Activated T-helper 2 cell treated with anti-CD3 and anti-CD28 coated beads, Interferon-gamma antibody, Interleukin-2, Interleukin-4, amounts not matched to agents 10 μg/mL and 5 μg/mL and 100 μg/mL, durations not matched to agents 14 hours and 24 hours and 36 hours (primary cell): ENCODE measurements around the gene DOK1. TPM values are rescaled to one million over a fixed set of nuclear protein-coding genes. Genes with fewer than 3 reads are reported as not detected.

Experiments used
- DNase-seq: peaks from one replicate; pipeline ENCODE4 v3.0.0; 2021; ENCODE audit warnings: low spot score
- H3K27ac Mint-ChIP-seq: one replicate; pipeline ENCODE4 v1.8.0; 2021; ENCODE audit warnings: mixed read lengths
- H3K27me3 Mint-ChIP-seq: one replicate; pipeline ENCODE4 v1.8.0; 2021; ENCODE audit warnings: low read depth, mixed read lengths
- H3K36me3 Mint-ChIP-seq: one replicate; pipeline ENCODE4 v1.8.0; 2021; ENCODE audit warnings: low read depth, mixed read lengths
- H3K4me1 Mint-ChIP-seq: one replicate; pipeline ENCODE4 v1.8.0; 2021; ENCODE audit warnings: low read depth, mixed read lengths
- H3K4me3 Mint-ChIP-seq: one replicate; pipeline ENCODE4 v1.8.0; 2021; ENCODE audit warnings: low read depth, mild to moderate bottlenecking, moderate library complexity, mixed read lengths
- H3K9me3 Mint-ChIP-seq: one replicate; pipeline ENCODE4 v1.8.0; 2021; ENCODE audit warnings: mixed read lengths
- intact Hi-C: fragments of 100-400 bp; cut with micrococcal nuclease; formaldehyde crosslinking; loops from one replicate; pipeline ENCODE4 v1.15.1; 2023
- total RNA-seq: library from RNA; stranded (reverse); gene quantifications from 2 replicates; pipeline ENCODE4 v1.2.3, GENCODE V29; 2022

DOK1 gene
- total RNA-seq, result 41.0 and 41.4 TPM in 2 replicates

DNA sequence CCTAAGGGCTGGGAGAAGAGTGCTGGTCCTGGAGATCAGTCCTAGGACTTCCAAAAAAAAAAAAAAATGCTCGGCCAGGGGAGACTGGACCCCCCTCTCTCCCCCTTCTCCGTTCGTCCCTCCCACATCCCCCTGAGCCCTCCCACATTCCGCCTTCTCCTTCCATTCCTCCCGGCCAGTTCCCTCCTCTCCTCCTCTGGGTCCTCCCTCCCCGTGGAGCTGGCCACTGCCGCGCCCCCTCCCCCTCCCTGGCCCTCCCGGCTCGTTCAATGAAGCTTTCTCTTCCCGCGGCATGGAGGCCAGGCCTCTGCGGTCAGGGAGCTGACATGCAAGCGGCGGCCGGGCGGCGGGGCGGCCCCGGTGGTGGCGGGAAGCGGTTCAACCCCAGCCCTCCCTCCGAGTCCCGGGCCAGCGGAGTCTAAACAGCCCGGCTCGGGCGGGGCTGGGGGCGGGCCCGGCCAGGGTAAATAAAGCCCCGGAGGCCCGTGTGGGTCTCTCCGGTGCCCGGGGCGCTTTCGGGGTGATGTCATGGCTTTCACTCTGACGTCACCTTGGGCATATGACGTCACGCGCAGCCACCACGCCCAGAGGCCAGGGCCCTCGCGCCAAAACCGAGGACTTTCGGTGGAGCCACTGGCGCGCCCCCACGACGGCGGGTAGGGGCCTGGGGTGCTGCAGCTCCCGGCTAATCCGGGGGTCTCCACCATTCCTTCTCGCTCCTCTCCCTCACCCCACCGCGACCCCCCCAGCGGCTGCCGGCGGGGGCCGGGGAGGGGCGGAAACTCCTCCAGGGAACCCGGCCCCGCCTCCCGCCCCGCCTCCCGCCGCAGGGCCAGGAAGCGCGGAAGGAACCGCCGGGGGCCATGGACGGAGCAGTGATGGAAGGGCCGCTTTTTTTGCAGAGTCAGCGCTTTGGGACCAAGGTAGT lies at the start of gene DOK1, which contains the start of gene LOXL3:
DOK1 (plus strand) TSS at position 829 of the 928 bp plus-strand sequence; CDS start at position 864, 35 bp downstream.
LOXL3 (minus strand) TSS at position 51 of the 928 bp plus-strand sequence. CDS start 1,308 bp downstream, outside the sequence.
- Mint-ChIP-seq H3K4me3 (peak within 1 kb of the TSS; percentile 97), H3K36me3 (peaks cover 25% of the 10 kb centered on the region), H3K27ac (peak within 1 kb of the TSS; percentile 96), H3K9me3 (no peaks in the 10 kb centered on the region), H3K27me3 (no peaks in the 10 kb centered on the region), H3K4me1 (peaks cover 32% of the 10 kb centered on the region)
- intact Hi-C loops, result loop anchor here (1.0 to 2.0 kb wide), 3 partner anchors 12 to 31 kb away; partner anchors contain the start of genes AUP1 and HTRA2
- peak; percentile 81 for DNase-seq

GRCh38 chr2:74505448-74506246 lies 48.9 kb upstream of the DOK1 start:
- Mint-ChIP-seq H3K27me3 (peaks cover 25% of the 10 kb centered on the region), H3K4me3 (peak overlapping the region; percentile 59), H3K27ac (no peak overlapping the region), H3K9me3 (no peaks in the 10 kb centered on the region), H3K4me1 (peaks cover 55% of the 10 kb centered on the region), H3K36me3 (peaks cover 56% of the 10 kb centered on the region)
- intact Hi-C loops, result no loop called here
- no peak for DNase-seq

- Mint-ChIP-seq H3K36me3 (peaks cover 41% of the 10 kb centered on the region), H3K27me3 (peaks cover 24% of the 10 kb centered on the region), H3K4me3 (peak within 1 kb of the TSS; percentile 97), H3K9me3 (no peaks in the 10 kb centered on the region), H3K4me1 (peaks cover 52% of the 10 kb centered on the region), H3K27ac (peak within 1 kb of the TSS; percentile 100)
- peak; percentile 96 for DNase-seq
- intact Hi-C loops, result loop anchor here (1.0 kb wide), 2 partner anchors 22 to 49 kb away; partner anchors contain the start of genes AUP1, HTRA2 and WBP1
These were observed 47.2 kb upstream of the DOK1 start, which contains the start of gene PCGF1 for GRCh38 chr2:74507145-74507925. Gene PCGF1, minus strand, starts transcription at chr2:74507695. Its CDS starts 27 bp downstream, at chr2:74507668.

DNA sequence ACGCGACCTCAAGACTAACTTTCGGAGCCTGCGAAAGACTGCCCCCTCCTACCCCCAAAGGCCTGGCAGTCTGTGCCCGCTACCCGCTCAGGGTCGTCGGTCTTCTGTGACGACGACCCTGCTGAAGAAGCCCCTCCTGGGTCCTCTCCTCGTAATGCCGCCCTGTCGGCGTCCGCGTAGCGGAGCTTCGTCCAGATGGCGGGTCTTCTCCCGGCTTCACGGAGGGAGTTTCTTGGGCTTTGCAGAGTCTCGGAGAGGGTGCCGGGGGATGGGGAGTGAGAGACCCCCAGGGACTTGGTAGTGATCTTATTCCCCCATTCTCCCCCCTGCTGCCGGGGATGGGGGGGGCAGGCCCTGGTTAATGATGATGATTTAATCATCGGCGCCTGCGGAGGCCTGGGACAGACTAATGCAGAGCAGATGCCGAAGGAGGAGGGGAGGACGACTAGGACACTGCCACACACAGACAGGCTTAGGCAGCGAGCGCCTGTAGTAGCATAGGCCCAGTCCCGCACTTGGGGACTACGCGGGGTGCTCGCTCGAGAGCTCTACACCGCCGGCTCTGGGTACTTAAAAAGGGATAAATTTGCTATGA lies 46.5 kb upstream of the DOK1 start:
- intact Hi-C loops, result loop anchor here (1.0 kb wide), 2 partner anchors 21 to 50 kb away; partner anchors contain the start of genes AUP1, HTRA2 and WBP1
- Mint-ChIP-seq H3K27ac (peak overlapping the region; percentile 100), H3K36me3 (peaks cover 36% of the 10 kb centered on the region), H3K27me3 (peaks cover 25% of the 10 kb centered on the region), H3K4me3 (peak overlapping the region; percentile 97), H3K9me3 (no peaks in the 10 kb centered on the region), H3K4me1 (peaks cover 47% of the 10 kb centered on the region)
- no peak for DNase-seq

DNA sequence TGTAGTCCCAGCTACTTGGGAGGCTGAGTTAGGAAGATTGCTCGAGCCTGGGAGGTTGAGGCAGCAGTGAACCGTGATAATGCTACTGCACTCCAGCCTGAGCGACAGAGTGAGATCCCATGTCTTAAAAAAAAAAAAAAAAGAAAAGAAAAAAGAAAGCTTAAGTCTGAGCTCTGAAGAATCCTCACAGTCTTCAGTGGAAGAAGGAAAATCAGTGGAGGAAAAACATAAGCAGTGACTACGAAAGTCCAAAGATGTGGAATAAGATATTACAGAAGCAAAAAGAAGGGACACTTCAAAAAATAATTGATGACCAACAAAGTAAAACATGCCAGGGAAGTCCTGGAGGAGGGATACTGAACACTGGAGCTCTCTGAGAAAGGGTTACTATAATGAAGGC lies 44.2 kb upstream of the DOK1 start:
- Mint-ChIP-seq H3K36me3 (peaks cover 22% of the 10 kb centered on the region), H3K27ac (no peak overlapping the region), H3K4me1 (peaks cover 35% of the 10 kb centered on the region), H3K27me3 (peaks cover 33% of the 10 kb centered on the region), H3K9me3 (no peaks in the 10 kb centered on the region), H3K4me3 (no peak overlapping the region)
- intact Hi-C loops, result no loop called here
- DNase-seq, result no peak

GRCh38 chr2:74511104-74511989 lies 43.2 kb upstream of the DOK1 start:
- H3K36me3 Mint-ChIP-seq, result peaks cover 19% of the 10 kb centered on the region
- H3K27ac Mint-ChIP-seq, result no peak overlapping the region
- peaks cover 37% of the 10 kb centered on the region for H3K27me3 Mint-ChIP-seq
- intact Hi-C loops, result no loop called here
- peaks cover 35% of the 10 kb centered on the region for H3K4me1 Mint-ChIP-seq
- no peak overlapping the region for H3K4me3 Mint-ChIP-seq
- H3K9me3 Mint-ChIP-seq, result no peaks in the 10 kb centered on the region
- no peak for DNase-seq

DNA sequence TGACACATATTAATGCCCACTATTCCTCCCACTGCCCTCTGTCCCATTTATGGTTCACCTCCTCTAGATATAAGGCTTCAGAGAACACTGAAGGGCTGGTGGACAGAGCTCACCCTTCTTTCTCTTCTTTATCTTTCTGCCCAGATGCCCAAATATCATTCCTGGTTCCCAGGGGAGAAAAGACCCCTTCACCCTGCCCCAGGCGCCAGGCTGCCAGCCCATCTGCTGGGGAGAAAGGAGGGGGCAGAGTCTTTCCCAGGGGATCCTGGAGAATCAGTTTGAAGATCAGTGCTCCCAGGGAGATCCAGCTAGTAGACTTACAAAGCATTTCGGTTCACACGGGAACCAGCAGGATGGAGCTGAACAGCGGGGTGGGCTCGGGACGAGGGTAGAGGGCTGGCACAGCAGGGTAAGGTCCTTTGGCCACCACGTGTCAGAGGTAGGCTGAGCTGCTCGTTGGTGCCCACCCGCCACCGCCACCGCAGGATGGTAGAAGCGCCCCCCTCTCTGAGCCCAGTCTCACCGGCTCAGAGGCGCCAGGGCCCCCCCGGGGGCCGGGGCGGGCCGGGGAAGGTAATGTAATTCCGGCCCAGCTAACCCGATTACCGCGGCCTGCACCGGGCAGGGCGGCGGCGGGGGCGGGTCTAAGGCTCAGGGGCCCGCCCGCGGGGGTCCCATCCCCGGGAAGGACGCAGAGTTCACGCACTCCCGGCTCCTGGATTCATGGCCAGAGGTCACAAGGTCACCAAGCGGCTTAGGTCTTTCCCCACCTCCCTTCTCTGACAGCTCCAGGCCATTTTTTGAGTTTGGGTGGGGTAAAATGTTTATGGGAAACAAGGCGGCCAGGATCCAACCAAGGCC lies 41.5 kb upstream of the DOK1 start:
- no peak for DNase-seq
- Mint-ChIP-seq H3K36me3 (peaks cover 14% of the 10 kb centered on the region), H3K4me1 (peaks cover 31% of the 10 kb centered on the region), H3K27ac (no peak overlapping the region), H3K9me3 (no peaks in the 10 kb centered on the region), H3K4me3 (peak overlapping the region; percentile 51), H3K27me3 (peaks cover 50% of the 10 kb centered on the region)
- intact Hi-C loops, result no loop called here

DNA sequence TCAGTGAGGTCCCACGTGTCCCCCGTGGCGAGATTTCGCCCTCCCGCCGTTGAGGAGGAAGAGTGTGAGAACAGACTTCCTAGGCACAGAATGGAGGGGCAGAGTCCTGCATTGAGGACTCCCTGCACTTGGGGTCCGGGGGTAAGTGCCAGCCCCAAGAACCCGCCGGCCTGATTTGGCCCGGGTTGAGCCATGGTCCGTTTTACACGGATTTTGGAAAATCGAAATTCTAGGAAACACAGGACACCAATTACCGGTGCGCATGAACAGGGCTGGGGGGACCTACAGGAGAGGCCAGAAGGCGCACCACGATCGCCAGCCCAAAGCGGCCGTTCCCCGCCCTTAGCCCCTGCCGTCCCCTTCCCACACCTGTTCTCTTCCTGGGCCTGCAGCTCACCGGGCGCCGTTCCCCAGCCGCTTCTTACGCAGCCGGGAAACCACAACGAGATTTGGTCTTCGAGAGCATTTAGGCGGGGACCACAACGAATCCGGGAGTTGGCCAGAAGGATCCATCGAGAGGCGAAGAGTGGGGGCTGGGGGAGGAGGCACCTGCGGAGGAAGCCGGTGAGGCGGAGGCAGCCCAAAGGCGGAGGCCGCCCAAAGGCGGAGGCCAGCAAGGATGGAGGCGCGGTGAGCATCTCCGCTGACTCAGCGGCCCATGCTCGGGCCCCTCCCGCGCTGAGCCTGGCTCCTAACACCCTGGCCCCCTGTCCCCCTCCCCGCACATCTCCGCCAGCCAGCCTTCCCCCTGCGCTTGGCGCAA lies 40.7 kb upstream of the DOK1 start:
- Mint-ChIP-seq H3K4me3 (peak overlapping the region; percentile 51), H3K9me3 (no peaks in the 10 kb centered on the region), H3K27me3 (peaks cover 54% of the 10 kb centered on the region), H3K4me1 (peaks cover 25% of the 10 kb centered on the region), H3K27ac (no peak overlapping the region), H3K36me3 (peaks cover 14% of the 10 kb centered on the region)
- intact Hi-C loops, result loop anchor here (1.0 to 2.0 kb wide), 2 partner anchors 14 to 15 kb away; partner anchors contain the start of genes AUP1, HTRA2 and LBX2
- DNase-seq, result no peak

- no peak within 1 kb of the TSS for H3K27ac Mint-ChIP-seq
- H3K27me3 Mint-ChIP-seq, result peaks cover 59% of the 10 kb centered on the region
- peak within 1 kb of the TSS; percentile 77 for H3K4me3 Mint-ChIP-seq
- H3K9me3 Mint-ChIP-seq, result no peaks in the 10 kb centered on the region
- peaks cover 23% of the 10 kb centered on the region for H3K4me1 Mint-ChIP-seq
- H3K36me3 Mint-ChIP-seq, result peaks cover 14% of the 10 kb centered on the region
- intact Hi-C loops, result loop anchor here (1.0 to 2.0 kb wide), 2 partner anchors 14 to 15 kb away; partner anchors contain the start of genes AUP1, HTRA2 and LBX2
- DNase-seq, result no peak
These were observed 39.9 kb upstream of the DOK1 start, which contains the start of gene TLX2 for GRCh38 chr2:74514368-74515270. Gene TLX2, plus strand, starts transcription at chr2:74514450. Its CDS starts 357 bp downstream, at chr2:74514807.
